Measurements from ENCODE around the gene RAE1.
"Not testable (repeated sequence)": the region's sequence is repeated elsewhere in the genome, so short reads cannot be mapped to it uniquely, and the experiment has no call there.

Gene RAE1

DNA sequence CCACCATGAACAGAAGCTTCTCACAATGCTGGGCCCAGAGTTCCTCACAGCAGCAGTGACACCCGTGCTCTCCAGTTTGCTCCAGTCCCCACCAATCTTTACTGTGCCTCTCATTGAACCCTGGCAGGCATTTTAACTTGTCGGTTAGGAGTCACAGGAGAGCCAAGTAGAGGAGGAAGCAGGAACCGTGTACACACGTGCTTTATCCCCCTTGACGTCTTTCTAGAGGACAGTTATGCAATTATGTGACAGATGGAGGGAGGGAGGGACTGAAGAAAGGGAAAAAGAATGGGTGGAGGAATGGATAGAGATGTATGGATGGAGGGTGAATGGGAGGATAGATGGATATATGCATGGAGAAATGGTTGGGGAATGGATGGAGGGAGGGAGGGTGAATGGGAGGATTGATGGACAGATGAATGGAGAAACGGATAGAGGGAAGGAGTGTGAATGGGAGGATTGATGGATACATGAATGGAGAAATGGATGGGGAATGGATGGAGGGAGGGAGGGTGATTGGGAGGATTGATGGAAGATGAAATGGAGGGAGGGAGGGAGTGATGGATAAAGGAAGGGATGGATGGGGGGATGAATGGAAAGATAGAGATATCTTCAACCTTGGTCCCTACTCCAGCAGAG, 66.1 kb downstream of the RAE1 start:
- DNase-seq = no peak

DNA sequence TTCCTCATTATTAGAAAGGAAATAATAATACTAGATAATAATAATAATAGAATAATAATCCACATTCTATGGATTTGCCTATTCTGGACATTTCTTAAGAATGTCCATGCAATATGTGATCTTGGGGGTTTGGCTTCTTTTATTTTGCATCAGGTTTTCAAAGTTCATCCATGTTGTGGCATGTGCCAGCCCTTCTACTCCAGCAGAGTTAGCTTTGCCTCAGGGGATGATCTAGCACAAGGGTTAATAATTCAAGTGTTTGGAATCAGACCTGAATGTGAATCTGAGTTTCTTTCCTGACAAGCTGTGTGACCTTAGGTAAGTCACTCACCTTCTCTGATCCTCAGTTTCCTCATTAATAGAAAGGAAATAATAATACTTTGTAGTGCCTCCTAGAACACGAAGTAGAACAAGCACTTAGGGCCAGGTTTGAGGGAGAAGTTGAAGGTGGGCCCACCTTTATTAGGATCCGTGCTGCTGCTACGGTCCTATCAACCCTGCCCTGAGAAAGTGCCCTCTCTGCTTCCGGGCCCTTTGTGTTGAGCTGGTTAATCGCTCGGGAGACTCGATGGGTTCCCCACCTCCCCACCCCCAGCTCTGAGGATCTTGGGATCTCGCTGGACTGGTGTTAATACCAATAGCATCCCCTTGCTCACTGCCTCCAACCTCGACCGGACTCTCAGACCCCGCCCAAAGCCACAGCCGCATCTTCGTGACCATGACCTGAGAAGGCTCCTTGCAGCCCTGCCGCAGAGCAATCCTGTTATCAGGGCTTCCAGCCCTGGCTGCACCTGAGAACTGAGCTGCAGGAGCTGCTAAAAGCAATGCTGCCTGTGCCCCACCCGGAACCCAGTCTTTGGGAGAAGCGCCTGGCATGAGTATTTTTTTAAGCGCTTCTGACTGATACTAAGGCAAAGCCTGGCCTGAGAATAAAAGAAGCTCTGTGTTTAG, 67.0 kb downstream of the RAE1 start:
- no peak for DNase-seq

- DNase-seq = not testable (repeated sequence)
Measured at GRCh38 chr20:57419479-57419878, 68.4 kb downstream of the RAE1 start.

DNA sequence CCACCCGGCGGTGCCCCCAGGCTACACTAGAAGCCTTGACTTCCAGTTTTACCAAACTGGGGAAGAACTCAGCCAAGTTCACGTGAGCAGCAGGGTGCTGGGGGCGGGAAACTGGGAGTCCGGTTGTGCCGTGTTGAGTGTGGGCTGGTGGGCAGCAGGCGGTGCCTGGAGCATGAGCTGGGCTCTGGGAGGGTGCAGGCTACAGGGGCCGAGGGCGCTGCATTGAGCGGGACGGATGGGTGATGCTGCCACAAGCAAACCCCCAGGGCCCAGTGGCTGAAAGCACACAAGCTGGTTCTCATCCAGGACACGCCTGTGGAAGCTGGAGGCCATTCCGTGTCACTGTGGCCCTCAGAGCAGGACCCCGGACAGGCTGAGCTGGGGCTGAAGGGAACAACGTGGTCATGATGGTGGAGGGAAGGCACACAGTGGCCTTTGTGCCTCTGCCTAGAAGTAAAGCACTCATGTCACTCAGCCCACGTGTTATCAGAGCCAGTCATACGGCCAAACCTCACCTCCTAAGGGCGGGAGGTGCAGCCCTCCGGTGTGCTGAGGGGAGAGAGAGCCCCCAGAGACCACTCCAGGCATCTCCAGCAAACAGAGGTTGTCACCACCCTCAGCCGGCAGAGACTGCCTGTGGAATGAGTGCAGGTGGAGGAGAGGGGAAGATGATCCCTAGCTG, 69.7 kb downstream of the RAE1 start:
- DNase-seq = no peak

GRCh38 chr20:57421253-57422220, 70.5 kb downstream of the RAE1 start:
- DNase-seq = no peak

GRCh38 chr20:57422254-57422653, 71.2 kb downstream of the RAE1 start:
- no peak for DNase-seq

DNA sequence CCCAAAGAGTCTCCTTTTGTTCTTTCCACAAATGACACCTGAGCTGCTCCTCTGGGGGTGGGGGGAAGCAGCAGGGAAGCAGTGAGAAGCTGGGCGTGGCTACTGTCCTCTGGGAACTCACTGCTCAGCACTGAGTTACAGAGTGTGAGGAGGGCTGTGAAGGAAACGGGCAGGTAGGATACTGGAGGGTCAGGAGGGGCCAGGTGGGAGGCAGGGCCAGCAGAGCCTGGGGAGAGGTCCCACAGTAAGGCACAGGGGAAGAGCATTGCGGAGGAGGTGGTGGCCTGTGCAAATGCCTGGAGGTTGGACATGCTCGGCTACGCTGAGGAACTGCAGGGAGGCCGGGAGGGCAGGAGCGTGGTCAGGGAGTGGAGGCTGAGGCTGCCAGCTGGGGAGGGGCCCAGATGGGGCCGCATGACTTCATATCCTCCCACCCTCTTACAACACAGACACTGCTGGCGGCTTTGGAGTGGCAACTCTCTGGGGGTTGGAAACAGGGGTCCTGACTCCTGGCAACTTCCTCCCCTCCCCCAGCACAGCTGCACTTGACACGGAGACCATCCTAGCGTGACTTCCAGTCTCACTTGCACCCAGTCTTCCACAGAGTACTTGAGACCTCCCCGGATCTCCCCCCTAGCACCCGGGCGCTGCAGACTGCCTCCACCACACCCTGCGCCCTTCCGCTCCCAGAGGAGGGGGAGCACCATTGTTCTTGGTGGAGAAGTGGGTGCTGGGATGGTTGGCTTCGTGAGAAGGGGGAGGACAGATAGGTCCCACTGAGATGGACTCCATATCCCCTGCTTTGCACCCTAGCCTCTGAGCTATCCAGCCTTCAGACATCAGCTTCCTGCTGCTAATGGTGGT, 74.3 kb downstream of the RAE1 start:
- no peak for DNase-seq

DNA sequence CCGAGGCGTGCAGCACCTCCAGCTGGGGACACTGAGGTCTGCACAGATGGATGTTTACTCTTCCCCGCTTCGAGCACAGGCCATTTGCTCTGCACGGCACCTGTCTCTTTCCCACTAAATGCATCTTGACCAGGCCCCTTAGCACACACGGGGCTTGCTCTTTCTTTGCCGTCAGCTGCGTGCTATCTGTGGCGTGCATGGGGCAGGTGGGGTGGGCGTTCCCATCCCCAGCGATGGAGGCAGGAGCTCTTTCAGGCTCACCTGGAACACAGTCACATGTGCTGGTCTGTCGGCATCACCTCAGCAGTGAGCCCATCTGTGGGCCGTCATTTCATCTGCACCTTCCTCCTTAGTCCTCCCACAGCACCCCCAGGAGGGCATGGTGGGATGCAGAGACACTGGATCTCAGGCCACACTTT, 75.2 kb downstream of the RAE1 start:
- DNase-seq = no peak

DNA sequence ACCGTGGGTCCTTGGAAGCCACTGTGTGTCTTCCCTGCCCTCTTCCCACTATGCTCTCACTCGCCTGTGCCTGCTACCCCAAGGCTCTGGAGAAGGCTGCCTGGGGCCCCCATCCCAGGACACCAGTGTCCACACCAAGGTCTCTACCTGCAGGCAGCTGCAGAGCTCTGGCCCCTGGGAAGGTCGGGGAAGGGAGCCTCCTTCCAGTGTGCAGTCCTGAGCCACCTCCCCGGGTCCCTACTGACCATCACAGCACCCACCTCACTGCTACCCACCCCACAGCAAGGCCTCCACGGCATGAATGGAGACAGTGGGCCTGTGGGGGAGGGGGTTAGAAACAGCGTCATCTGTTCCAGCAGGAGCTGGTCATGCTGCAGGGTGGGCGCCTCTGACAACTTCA, 75.8 kb downstream of the RAE1 start:
- no peak for DNase-seq

DNA sequence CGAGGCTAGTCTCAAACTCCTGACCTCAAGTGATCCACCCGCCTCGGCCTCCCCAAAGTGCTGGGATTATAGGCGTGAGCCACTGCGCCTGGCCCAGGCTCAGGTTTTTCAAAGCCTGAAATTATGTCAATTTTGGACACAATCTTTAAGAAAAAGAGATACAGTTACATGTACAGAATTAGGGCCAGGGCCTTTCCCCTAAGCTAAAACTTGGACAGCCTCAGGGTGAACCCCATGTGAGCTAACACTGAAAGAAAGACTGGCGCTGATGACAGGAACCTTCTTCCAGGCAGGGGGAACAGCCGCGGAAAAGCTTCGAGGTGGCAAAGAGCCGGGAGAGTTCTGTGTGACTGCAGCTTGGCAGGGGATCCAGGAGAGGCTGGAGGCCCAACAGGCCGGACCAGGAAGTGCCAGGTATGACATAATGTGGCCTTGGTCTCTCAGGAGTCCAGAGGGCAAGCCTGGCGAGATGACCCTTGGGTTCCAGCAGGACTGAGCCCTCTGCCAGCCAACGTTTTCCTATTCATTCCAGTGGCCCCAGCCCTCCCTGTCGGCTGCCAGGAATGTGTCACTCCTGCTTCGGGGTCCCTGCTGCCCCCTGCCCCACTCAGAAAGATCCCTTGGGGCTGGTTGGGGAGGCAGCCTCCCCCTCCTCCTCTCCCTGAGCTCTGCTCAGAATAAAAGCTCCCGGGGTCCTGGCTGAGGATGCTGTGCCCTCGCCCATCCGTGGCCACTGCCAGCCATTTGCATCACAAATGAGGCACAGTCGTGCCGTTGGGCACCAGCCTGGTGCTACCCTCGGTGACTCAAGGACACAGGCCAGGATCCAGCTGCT, 77.5 kb downstream of the RAE1 start:
- DNase-seq = no peak

Data from CD4-positive, alpha-beta T cell treated with Interleukin-6 for 4 hours (primary cell).